ENCODE data around the gene CSF3R.

DNA sequence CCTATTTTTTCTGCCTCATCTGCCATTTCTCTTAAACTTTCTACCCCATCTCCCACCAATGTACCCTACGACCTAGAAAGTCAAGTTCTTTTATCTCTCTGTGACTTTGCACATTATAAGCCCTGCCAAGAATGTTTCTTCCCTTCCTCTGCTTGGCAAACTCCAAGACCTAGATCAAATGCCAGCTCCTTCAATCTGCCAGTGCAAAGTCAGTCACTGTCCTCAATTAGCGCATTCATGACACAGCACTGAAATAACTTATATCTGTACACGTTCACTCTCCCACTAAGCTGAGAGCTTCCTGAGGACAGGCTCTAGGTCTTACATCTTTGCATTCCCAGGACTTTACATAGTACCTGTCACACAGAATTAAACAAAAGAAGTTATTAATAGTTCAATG is 63.6 kb downstream of the CSF3R start:
- TF ChIP-seq, protein P1, sequence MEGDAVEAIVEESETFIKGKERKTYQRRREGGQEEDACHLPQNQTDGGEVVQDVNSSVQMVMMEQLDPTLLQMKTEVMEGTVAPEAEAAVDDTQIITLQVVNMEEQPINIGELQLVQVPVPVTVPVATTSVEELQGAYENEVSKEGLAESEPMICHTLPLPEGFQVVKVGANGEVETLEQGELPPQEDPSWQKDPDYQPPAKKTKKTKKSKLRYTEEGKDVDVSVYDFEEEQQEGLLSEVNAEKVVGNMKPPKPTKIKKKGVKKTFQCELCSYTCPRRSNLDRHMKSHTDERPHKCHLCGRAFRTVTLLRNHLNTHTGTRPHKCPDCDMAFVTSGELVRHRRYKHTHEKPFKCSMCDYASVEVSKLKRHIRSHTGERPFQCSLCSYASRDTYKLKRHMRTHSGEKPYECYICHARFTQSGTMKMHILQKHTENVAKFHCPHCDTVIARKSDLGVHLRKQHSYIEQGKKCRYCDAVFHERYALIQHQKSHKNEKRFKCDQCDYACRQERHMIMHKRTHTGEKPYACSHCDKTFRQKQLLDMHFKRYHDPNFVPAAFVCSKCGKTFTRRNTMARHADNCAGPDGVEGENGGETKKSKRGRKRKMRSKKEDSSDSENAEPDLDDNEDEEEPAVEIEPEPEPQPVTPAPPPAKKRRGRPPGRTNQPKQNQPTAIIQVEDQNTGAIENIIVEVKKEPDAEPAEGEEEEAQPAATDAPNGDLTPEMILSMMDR (IDR thresholded peaks at IDR 0.05): no peak
- TF ChIP-seq POLR2AphosphoS5 (IDR thresholded peaks at IDR 0.05): no peak
- no peak for TF ChIP-seq POLR2A (IDR thresholded peaks at IDR 0.05)

All from prostate gland (tissue), 2 donors.